CD4-positive, alpha-beta T cell treated with Interleukin-1 beta for 1 hour (primary cell): ENCODE results near the gene NUAK2.
A peak's percentile ranks its signal among the peaks of the same experiment; 100 is the strongest.
"Not testable (repeated sequence)": the region's sequence is repeated elsewhere in the genome, so short reads cannot be mapped to it uniquely, and the experiment has no call there.

Source experiments
- DNase-seq, 2 donors: peaks; one replicate each; pipeline ENCODE4 v3.0.0-alpha.2; 2020 to 2022

The NUAK2 gene

DNA sequence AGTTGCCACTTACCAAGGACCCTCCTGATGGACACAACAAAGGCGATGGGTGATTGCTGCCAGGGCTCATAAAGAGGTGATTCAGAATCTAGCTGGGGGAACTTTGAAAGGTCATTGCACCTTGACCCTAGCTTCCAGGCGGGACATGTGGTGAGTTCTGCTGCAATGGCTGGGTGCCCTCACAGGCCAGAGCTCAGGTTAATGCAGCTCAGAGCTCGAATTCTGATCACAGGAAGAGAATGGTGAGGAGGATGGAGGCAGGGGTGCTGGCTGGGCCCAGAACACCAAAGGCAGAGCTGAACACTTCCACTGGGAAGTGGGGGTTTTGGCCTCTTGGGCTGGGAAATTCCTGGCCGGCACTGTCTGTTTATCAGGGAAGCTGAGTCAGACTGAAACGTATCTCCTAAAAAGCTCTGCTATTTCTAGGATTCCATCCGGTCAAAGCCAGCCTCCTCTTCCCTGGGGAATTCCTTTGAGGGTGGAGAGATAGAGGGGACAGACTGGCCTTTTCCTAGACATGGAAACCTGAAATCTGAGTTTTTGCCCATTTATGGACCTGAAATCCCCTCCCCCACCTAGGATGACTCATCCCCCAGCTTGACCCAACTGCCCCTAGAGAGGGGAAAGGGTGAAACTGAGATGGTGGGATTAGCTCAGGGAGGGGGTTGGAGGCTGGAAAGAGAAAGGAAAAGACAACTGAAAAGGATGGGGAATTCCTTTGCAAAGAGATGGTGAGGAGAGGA, 27.2 kb downstream of the NUAK2 start:
- DNase-seq: no peak

DNA sequence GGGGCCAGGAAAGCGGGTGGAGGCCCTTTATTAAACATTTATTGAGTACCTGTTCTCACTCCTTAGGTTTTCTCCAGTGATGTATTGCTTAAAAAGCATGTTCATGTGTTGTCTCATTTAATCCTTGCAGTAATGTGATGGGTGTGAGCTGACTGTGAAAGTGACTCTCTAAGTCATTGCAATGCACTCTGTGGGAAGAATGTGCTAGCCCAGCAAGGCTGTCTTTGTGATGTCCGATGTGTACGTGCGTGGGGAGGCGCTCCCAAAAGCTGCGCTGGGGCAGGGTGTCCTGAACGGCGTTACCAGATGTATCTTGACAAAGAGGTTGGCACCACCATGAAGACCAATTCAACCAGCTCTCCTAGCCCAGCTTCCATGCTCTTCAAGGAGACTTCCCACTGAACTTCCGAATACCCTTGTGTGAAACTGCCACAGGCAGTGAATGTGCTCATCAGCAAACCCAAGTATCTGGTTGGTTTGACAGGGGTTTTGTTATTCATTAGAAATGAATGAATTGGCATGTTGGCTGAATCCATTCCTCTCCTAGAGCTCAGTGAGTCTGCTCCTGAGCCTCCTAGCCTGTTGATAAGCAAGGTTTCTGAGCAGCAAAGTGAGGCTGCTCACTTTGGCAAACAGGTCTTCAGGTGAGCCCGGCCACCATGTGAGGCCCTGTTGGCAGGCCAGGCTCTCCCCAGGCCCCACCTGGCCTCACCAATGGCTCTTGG, 28.0 kb downstream of the NUAK2 start:
- DNase-seq: no peak

DNA sequence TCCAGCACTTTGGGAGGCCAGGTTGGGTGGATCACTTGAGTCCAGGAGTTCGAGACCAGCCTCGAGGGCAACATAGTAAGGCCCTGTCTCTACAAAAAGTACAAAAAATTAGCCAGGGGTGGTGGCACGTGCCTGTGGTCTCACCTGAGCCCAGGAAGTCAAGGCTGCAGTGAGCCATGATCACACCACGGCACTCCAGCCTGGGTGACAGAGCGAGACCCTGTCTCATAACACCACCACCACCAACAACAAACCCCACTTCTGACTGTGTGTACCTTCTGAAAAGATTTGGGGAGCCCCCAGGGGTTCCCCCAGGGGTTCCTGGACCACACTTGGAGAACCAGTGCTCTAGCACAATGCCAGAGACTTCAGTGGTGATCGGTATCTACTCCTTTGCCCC, 29.9 kb downstream of the NUAK2 start:
- peak in 1 of 2 donors; percentile 65 for DNase-seq

DNA sequence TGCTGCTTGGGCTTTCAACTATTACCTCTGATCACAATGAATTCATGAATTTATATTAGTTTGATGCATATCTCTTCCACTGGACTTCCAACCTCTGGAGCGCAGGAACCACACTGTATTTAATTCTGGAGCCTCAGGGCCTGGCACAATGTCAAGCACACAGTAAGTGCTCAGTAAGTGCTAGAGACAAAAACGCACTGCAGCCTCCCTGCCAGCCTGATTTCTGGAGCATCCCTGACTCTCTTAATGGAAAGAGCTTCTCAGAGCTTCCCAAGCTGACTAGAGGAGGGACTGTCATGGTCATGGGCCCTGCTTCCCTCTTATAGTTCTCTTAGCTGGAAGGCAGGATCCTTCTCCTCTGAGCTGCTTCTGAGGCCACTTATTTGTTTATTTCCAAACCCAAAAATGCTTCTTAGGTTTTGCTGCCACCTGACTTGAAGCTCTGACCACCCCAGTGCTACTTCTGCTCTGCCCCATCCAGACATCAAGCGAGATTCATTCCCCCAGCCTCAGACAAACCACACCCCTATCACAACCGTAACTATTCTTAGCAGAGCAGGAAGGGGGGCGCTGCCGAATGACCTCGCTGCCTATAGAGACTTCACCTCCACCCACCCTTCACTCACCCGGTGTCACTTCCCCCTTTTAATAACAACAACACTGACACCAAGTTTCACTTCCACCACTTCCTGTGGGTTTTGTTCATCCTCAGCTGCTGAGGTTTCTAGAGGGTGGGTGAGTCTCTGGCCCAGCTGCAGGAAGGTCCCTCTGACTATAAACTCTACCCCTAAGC, 33.6 kb downstream of the NUAK2 start:
- DNase-seq: peak; percentile 89 to 93

DNA sequence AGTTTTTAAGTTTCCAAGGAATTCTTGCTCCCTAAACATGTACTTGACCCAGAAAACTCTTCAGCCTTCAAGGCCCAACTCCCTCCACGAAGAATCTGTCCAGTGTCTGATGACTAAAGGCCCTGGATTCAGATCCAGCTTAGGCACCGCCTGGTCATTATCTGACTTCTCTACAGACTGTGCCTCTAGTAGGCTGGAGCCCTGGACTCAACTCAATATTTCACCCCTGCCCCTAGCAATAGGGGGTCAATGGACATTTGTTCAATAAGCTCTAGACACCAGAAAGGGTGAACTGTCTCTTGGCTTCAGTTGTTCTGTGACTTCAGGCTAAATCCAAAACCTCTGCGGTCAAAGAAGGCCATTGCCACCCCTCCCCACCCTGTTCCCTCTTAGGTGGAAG, 34.5 kb downstream of the NUAK2 start:
- DNase-seq: no peak

DNA sequence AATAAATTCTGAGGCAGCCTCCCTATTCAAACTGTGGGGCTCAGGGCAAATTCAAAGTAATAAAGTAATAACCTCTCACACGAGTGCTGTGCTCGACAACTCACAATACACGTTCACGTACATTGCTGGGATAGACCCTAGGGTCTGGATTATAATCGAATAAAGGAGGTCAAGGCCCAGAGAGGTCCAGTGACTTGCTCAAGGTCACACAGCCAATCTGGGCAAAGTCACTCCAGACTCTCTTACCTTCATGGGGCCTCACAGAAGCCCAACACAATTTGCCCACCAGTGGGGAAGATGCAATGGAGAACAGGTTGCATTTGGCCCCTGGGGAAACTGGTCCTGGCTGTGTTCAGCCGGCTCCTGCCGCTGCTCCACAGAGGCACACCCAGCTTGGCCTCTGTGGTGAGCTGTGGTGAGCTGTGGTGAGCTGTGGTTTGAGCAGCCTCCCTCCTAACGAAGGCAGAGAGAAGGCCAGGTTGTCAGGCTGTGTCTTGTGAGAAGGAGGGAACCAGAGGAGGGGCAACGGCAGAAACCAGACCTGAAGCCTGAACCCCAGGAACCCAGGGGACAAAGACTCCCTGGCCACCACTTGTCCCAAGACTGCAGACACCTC, 35.1 kb downstream of the NUAK2 start:
- peak; percentile 71 to 79 for DNase-seq

DNA sequence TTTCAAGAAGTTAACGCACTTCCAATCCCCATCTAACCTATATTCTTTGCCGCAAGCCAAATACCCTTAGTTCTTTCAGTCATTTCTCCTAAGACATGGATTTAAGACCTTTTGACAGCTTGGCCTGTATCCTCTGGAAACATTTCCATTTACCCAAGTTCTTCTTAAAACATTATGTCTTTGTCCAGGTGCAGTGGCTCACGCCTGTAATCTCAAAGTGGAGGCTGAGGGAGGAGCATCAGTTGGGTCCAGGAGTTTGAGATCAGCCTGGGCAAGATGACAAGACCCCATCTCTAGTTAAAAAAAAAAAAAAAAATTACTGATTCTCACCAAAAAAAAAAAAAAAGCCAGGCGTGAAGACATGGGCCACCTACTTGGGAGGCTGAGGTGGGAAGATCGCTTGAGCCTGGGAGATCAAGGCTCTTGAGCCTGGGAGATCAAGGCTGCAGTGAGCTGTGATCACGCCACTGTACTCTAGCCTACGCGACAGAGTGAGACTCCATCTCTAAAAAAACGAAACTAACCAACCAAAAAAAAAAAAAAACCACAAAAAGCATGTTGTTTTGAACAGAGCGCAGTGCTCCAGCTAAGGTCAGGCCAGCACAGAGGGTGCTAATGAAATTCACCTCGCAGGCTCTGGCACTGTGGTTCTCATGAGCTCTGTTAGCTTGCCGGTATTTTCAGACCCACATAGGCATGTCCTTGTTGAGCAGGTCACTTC, 36.0 kb downstream of the NUAK2 start:
- peak; percentile 66 to 75 for DNase-seq

DNA sequence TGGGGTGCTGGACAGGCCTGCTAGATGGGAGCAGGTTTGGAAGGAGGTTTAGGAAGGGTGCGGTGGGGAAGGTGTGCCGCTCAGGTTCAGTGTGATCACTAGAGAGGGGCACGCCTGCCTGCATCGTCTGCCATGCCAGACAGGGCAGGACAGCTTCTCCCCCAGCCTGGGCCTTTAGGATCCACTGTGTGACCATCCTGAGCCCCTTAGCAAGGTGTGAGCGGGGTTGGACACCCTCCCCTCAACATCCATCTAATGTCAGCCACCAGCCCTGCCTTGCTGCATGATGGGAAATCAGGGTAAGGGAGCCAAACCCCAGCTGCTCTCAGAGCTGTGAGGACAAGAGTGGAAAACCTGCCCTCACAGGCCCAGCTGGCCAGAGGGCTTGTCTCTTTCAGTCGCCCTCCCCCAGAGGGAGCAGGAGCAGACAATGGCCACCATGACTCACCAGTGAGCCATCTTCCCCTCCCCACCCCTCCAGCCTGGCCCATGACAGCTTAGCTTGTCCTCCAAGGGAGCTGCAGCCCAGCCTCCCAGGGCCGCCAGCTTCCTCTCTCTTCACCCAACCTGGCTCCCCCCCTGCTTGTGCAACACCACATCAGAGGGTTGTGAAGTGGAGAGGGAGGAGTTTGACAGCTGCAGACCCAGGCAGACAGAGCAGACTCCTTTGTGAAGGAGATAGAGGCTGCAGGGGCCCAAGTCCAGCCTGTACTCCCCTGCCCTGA, 37.0 kb downstream of the NUAK2 start:
- peak; percentile 89 to 93 for DNase-seq

DNA sequence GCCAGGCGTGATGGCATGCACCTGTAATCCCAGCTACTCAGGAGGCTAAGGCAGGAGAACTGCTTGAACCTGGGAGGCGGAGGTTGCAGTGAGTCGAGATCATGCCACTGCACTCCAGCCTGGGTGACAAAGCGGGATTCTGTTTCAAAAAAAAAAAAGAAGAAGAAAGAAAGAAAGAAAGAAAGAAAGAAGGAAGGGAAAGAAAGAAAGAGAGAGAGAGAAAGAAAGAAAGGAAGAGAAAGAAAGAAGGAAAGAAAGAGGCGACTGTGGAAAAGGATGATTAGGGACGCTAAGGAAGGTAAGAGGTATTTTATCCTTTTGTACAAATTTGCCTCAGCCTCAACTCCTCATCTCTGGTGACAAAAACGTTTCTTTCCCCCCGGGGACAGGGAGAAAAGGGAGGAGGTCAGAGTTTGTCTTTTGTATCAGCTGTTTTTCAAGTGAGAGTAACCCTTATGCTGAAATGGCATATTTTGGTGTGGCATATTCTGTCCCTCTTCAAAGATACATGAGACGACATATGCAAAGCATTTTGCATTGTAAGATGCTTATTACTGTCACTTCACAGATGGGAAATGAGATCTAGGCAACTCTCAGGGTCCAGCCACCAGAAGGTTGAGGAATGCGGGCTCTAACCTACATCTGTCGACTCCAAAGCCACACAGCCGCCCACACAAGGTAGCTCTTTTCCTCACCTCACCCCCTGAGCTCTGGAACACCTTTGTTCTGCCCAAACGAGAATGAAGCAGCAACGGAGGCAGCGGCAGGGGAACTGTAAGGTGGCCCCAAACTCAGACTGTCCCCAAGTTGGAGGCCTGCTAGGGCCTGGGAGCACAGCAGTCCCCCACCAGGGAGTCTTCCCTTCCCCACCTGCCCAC, 38.0 kb downstream of the NUAK2 start:
- DNase-seq: no peak

DNA sequence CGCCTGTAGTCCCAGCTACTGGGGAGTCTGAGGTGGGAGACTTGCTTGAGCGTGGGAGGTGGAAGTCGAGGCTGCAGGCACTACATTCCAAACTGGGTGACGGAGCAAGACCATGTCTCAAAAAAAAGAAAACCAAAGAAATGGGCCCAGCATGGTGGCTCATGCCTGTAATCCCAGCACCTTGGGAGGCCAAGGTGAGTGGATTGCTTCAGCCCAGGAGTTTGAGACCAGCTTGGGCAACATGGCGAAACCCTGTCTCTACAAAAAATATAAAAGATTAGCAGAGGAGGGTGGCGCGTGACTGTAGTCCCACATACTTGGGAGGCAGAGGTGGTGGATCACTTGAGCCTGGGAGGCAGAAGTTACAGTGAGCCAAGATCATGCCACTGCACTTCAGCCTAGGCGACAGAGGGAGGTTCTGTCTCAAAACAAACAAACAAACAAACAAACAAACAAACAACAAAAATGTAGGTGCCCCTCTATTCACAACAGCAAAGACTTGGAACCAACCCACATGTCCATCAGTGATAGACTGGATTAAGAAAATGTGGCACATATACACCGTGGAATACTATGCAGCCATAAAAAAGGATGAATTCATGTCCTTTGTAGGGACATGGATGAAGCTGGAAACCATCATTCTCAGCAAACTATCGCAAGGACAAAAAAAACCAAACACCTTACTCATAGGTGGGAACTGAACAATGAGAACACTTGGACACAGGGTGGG, 40.7 kb downstream of the NUAK2 start:
- not testable (repeated sequence) for DNase-seq

DNA sequence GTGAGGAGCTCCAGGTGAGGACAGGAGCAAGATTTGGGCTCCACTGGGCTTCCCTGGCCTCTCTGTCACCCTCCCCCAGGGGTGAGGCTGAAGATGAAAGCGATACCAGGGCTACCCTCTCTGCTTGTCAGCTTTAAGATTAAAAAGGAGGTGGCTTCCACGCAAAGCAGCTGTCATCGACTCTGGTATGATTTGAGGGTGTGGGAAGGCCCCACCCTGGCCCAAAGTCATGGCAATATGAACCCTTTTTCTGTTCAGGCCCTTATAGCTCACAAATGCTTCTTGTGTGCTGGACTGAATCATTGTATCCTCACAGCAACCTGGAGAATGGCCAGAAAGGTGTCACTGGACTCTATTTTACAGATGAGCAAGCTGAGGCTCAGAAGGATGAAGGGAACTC, 41.6 kb downstream of the NUAK2 start:
- DNase-seq: peak in 1 of 2 donors; percentile 55

DNA sequence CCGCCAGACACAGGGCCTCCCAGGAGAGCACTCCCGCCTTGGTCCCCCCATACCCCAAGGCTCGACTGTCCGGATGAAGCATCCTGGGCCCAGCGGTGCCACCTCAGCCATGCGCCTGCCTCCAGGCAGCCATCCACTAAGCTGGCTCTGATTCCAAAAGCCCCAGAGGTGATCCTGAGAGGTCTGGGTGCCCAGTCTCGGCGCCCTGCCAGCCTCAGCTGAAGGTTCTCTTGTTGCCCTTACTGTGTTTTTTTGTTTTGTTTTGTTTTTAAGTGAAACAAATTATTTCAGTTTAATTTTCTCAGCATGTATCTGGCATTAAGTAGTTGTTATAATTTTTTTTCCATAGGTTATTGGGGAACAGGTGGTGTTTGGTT, 44.9 kb downstream of the NUAK2 start:
- no peak for DNase-seq

DNA sequence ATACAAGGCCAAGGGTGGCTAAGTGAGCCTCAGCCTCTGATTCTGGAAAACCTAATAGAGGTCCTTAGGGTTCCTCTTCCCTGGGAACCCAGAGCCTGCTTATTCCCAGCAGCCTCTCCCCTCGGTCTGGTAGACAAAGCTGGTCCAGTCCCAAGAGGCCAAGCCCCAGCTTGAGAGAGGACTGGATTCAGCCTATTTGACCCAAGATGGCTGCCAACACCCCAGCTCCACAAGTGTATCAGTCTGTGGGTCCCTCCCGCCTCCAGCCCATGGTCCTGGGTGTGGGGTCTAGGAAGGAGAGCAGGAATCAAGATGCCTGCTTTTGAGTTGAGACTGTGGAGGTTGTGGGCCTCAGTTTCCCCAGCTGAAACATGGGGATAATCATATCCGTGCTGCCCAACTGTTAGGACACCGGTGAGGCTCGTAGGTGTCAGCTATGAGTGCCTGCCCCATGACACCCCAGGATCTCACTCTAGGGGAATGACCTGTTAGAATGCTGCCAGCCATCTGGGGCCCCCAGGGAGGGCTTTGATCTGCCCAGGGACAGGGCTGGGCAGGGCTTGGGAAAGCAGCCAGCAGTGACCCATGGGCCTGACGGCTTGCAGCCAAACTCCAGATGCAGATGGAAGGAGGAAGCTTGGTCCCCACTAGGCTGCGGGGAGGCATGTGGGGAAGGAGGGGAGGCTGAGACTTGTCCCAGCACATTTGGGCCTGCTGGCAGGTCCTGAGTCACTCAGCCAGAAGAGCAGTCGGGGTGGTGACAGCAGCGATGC, 45.4 kb downstream of the NUAK2 start:
- no peak for DNase-seq

DNA sequence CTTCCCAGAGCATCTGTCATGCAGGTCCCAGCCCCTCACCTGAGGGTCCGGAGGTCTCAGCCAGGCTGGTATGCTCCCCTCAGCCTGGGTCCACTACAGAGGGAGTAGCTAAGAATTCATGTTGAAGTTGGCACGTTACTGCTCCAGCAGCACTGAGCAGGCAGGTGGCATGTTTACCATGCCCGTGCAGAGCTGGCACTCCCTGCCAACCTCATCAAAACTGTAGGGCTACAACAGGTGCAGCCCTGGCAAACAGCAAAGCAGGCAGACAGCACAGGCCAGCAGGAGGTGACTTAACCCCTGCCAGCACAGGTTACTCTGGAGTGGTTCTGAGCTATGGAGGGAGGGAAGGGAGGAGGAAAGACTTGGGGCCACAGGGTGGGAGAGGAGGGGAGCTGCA, 46.4 kb downstream of the NUAK2 start:
- peak; percentile 40 to 62 for DNase-seq

DNA sequence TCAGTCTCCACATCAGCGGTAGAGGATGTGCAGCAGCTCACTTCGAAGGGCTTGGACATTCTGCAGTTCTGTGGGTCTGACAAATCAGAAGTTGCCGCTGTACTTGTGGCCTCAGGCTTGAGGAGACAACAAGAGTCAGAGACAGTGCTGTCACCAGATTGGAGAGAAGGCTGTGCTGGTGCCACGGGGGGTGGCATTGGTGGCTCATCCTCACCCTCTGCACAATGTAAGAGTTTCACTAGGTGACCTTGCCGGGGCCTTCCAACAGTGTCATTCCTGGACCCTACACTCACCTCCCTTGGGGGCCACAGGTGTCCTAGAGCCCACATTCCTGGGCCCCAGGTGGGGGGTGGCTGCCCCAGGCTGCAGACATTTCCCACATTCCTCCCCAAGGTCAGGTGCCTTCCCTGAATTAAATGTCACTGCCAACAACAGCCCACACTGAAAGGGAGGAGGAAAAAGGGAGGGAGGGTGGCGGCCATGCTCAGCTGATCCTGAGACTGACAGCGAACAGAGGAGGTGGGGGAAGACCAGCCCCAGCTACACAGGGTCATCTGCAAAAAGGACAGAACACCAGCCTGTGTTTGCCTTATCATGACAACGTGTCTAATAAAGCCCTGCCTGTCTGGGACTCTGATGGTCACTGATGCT, 47.4 kb downstream of the NUAK2 start:
- no peak for DNase-seq

DNA sequence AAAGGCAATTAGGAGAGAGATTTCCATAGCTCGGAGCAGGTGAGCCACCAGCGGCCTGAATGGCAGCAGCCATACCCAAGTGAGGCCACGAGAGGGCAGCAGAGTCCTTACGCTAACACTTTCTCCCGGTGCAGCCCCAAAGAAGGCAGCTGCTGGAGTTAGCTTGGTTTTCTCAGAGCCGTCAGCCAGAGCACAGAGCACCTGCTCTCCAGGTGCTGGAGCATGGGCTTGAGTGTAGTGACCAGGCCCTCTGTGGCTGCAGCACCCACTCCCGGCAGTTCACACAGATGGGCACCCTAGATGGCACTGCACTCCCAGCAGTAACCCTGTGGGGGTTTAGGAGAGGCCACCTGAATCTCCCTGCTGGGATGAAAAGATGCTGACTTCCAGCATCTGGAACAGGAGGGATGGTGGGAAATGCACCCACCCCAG, 48.0 kb downstream of the NUAK2 start:
- peak; percentile 84 to 85 for DNase-seq

DNA sequence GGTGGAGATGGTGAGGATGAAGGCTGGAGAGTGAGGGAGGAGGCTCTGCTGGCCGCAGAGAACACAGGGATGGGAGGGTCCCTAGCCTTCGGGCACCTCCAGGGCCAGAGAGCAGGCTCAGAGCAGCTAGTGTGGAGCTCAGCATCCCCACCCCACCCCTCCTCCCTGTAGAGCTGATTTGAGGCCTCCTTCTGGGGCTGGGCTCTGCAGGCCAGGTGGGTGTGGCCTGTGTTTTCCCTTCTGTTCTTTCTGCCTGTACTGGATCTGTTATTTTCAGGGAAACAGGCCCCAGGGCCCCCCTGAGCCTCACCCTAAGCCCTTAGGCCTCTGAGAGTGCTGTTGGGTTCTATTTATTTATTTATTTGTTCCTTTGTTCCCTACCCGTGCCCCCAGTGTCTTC, 49.0 kb downstream of the NUAK2 start:
- DNase-seq: no peak

DNA sequence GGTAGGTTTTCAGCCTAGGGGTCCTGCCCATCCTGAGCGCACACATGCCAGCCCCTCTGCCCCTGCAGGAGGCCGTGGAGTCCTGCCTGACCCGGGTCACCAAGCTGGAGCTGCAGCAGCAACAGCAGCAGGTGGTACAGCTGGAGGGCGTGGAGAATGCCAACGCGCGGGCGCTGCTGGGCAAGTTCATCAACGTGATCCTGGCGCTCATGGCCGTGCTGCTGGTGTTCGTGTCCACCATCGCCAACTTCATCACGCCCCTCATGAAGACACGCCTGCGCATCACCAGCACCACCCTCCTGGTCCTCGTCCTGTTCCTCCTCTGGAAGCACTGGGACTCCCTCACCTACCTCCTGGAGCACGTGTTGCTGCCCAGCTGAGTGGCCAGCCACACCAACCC, 49.8 kb downstream of the NUAK2 start:
- no peak for DNase-seq

DNA sequence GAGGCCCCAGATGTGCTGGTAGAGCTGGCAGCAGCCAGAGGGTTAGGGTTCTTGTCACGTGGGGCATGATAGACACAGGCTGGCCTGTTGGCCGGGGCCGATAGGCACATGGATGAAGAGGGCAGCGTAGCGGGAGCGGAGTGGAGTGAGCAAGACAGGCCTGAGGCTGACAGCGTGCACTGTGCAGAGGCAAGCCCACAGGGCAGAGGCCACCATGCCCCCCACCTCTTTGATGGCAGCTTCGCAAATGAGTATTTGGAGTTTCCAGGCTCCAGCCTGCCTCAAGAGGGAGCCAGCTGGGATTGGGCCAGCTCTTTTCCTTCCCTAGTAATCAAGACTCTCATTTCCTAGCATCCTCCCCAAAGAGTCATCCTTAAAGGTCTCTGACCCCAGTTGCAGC, 50.3 kb downstream of the NUAK2 start:
- no peak for DNase-seq
